ENCODE results near the gene GUCY2D.

GUCY2D gene

DNA sequence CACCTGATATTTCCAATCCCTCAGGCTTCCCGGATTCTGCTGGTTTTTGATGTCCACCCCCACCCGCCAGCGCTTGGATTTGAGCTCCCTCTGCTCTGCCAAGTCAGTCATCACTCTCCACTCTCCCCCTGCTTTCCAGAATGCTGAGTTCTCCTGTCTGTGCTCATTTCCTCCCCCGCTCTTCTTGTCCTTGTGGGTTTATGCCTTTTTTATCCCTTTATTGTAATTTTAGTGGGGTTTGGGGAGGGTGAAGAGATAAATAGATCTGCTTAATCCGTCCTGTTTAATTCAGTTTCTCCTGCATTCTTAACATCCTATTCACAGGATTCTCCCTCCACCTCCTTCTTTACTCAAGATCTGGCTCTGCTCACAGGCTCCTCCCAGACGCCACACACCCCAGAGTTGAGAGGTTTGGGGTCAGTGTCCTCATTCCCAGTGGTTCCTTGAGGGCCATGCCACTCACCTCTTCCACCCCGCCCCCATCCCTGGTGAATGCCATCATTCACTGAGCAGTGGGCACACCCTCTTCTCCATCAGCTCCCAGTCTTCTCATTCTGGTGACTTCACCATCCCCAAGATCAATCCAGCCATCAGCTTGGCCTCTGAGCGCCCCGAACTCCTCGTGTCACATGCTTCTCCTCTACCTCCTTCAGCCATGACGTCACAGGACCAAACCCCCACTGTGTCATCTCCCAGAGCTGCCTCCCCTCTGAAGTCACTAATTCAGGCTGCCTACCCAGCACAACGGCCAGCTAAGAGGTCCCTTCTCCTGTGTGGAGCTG, 15.1 kb upstream of the GUCY2D start:
- no peak overlapping the region for H2AFZ ChIP-seq (ENCODE audit: low read depth)
- H3K27me3 ChIP-seq (ENCODE audit: insufficient read depth, low read depth) = no peaks in the 10 kb centered on the region
- H4K20me1 ChIP-seq (ENCODE audit: insufficient read depth) = no peaks in the 10 kb centered on the region
- no peak overlapping the region for H3K4me2 ChIP-seq
- H3K4me3 ChIP-seq (IDR thresholded peaks at IDR 0.05; ENCODE audit: insufficient read depth, low read depth, low read length) = no peak overlapping the region
- H3K79me2 ChIP-seq (ENCODE audit: insufficient read depth, low read depth) = no peaks in the 10 kb centered on the region
- H3K27ac ChIP-seq = no peak overlapping the region
- TF ChIP-seq CTCF (conservative IDR thresholded peaks at IDR 0.05; ENCODE audit: low read depth, low read length) = no peak
- H3K4me1 ChIP-seq (ENCODE audit: low read depth, poor library complexity, severe bottlenecking) = no peaks in the 10 kb centered on the region
- no peak overlapping the region for H3K9ac ChIP-seq
- H3K36me3 ChIP-seq (ENCODE audit: insufficient read depth) = no peaks in the 10 kb centered on the region

GRCh38 chr17:7988750-7989178, 13.7 kb upstream of the GUCY2D start:
- no peak overlapping the region for H3K4me2 ChIP-seq
- no peaks in the 10 kb centered on the region for H3K79me2 ChIP-seq (ENCODE audit: insufficient read depth, low read depth)
- H3K4me3 ChIP-seq (IDR thresholded peaks at IDR 0.05; ENCODE audit: insufficient read depth, low read depth, low read length) = no peak overlapping the region
- H4K20me1 ChIP-seq (ENCODE audit: insufficient read depth) = no peaks in the 10 kb centered on the region
- no peaks in the 10 kb centered on the region for H3K27me3 ChIP-seq (ENCODE audit: insufficient read depth, low read depth)
- no peaks in the 10 kb centered on the region for H3K4me1 ChIP-seq (ENCODE audit: low read depth, poor library complexity, severe bottlenecking)
- TF ChIP-seq CTCF (conservative IDR thresholded peaks at IDR 0.05; ENCODE audit: low read depth, low read length) = peak; percentile 43; the same call in 1 of the 2 replicates
- H3K27ac ChIP-seq = no peak overlapping the region
- H2AFZ ChIP-seq (ENCODE audit: low read depth) = peak overlapping the region; percentile 34; the same call in 1 of the 2 replicates
- H3K9ac ChIP-seq = no peak overlapping the region
- H3K36me3 ChIP-seq (ENCODE audit: insufficient read depth) = no peaks in the 10 kb centered on the region

DNA sequence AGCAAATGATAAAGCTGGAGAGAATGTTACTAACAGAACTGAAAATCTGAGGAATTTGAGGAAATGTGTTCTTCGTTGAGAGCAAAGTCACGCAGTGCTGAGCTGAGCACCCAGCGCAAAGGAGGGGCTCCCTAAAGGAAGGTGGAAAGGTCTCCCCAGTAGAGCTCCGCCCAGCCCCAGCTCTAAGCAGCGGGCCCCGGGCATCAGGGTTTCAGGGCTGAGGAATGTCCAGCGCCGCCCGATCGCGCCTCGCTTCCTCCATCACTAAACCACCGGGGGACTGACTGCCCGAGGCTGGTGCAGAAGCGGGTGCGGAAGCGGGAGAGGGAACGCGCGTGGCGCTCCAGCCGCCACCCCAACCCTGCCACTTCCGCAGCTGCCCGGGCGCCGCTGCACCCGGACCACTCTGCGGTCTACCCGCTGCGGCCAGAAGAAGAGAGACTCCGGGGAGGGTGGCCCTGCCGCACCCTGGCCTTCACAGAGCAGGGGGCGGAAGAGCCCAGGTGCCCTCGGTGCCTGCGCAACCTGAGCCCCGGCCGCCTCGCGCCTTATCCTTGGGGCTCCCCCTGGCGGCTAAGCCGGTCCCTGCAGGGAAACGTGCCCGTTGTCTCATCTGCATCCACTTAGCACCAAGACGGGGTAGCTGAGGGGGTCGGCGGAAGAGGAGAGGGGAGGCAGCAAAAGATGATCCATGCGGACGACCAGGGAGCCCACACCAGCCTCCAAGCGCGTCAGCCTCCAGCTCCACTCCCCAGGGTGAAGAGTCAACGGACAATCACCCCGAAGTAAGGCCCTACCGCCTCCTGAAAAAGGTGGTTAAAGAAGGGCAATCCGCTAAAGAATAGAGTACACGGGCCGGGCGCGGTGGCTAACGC, 12.4 kb upstream of the GUCY2D start:
- Histone ChIP-seq H3K4me3 (IDR thresholded peaks at IDR 0.05; ENCODE audit: insufficient read depth, low read depth, low read length) (no peak overlapping the region), H3K4me2 (no peak overlapping the region), H3K27ac (no peak overlapping the region), H3K27me3 (ENCODE audit: insufficient read depth, low read depth) (no peaks in the 10 kb centered on the region), H4K20me1 (ENCODE audit: insufficient read depth) (no peaks in the 10 kb centered on the region), H3K4me1 (ENCODE audit: low read depth, poor library complexity, severe bottlenecking) (no peaks in the 10 kb centered on the region), H3K36me3 (ENCODE audit: insufficient read depth) (no peaks in the 10 kb centered on the region), H2AFZ (ENCODE audit: low read depth) (peak overlapping the region; percentile 34; the same call in 1 of the 2 replicates), H3K79me2 (ENCODE audit: insufficient read depth, low read depth) (no peaks in the 10 kb centered on the region), H3K9ac (peak overlapping the region; percentile 32; the same call in 1 of the 2 replicates)
- TF ChIP-seq CTCF (conservative IDR thresholded peaks at IDR 0.05; ENCODE audit: low read depth, low read length) = peak; percentile 49

DNA sequence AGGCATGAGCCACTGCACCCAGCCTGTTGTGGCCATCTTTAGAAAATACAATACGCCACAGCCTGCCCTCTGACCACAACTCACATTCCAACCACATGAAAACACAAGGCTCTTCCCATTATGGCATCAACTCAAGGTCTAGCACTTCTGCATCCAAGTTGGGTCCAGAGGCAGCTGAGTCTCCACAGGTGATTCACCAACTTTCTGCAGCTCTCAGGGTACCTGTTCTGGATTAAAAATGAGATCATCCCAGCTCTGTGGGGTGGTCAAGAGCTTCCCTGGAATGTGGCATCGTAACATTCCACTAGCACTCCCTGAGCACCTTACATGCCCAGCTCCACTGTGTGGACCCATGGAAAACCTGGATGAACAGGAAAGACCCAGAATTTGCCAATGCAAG, 9.9 kb upstream of the GUCY2D start:
- TF ChIP-seq CTCF (conservative IDR thresholded peaks at IDR 0.05; ENCODE audit: low read depth, low read length) = no peak
- H3K4me1 ChIP-seq (ENCODE audit: low read depth, poor library complexity, severe bottlenecking) = peaks cover 5% of the 10 kb centered on the region
- no peak overlapping the region for H2AFZ ChIP-seq (ENCODE audit: low read depth)
- H3K4me2 ChIP-seq = no peak overlapping the region
- no peak overlapping the region for H3K9ac ChIP-seq
- H3K27me3 ChIP-seq (ENCODE audit: insufficient read depth, low read depth) = no peaks in the 10 kb centered on the region
- H4K20me1 ChIP-seq (ENCODE audit: insufficient read depth) = no peaks in the 10 kb centered on the region
- H3K4me3 ChIP-seq (IDR thresholded peaks at IDR 0.05; ENCODE audit: insufficient read depth, low read depth, low read length) = no peak overlapping the region
- no peak overlapping the region for H3K27ac ChIP-seq
- no peaks in the 10 kb centered on the region for H3K36me3 ChIP-seq (ENCODE audit: insufficient read depth)
- no peaks in the 10 kb centered on the region for H3K79me2 ChIP-seq (ENCODE audit: insufficient read depth, low read depth)

All from KMS-11 (cell line).